GM12891 (cell line): ENCODE measurements around the gene KIF14.

Experiments
- POLR2AphosphoS5 ChIP-seq: IDR thresholded peaks from 2 replicates; pipeline ENCODE4 v1.6.1; 2011; ENCODE audit warnings: low read depth, low read length, control low read depth
- TAF1 ChIP-seq: IDR thresholded peaks from 2 replicates; pipeline ENCODE4 v1.6.1; 2011; ENCODE audit warnings: low read depth, low read length, control low read depth

DNA sequence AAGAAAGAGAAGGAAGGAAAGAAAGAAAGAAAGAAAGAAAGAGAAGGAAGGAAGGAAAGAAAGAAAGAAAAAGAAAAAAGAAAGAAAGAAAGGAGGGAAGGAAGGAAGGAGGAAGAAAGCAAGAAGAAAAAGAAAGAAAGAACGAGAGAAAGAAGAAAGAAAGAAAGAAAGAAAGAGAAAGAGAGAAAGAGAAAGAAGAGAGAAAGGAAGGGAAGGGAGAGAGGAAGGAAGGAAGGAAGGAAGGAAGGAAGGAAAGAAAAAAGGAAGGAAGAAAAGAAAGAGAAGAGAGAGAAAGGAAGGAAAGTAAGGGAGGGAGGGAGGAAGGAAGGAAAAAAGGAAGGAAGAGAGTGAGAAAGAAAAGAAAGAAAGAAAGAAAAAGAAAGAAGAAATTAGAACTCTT is 115.3 kb downstream of the KIF14 start:
- TF ChIP-seq TAF1 (no peak), POLR2AphosphoS5 (no peak)
